ENCODE results near the gene RIMOC1.

GRCh38 chr5:41891066-41891707 lies 13.0 kb upstream of the RIMOC1 start:
- TF ChIP-seq CTCF (optimal IDR thresholded peaks at IDR 0.05 in 1 of 3, IDR thresholded peaks at IDR 0.05 in 1 of 3, conservative IDR thresholded peaks at IDR 0.05 in 1 of 3; ENCODE audit: extremely low read depth in 1 of 3, insufficient read depth in 2 of 3, low read length in 3 of 3) (no peak), EZH2 (IDR thresholded peaks at IDR 0.05; ENCODE audit: low read length) (no peak)

Measured in keratinocyte (primary cell).